Progenitor cell of endocrine pancreas (in vitro differentiated cells): Measurements from ENCODE around the gene GABBR2. TPM values are rescaled to one million over a fixed set of nuclear protein-coding genes. Genes with fewer than 3 reads are reported as not detected.

Experiments used
- DNase-seq: peaks from one replicate; pipeline ENCODE4 v3.0.0; 2021; ENCODE audit warnings: low spot score; ENCODE audit not compliant: unreplicated experiment
- H3K27ac Mint-ChIP-seq: 2 replicates; pipeline ENCODE4 v1.8.0; 2021; ENCODE audit warnings: mild to moderate bottlenecking, moderate library complexity, mixed read lengths
- H3K27me3 Mint-ChIP-seq: 2 replicates; pipeline ENCODE4 v1.8.0; 2021; ENCODE audit warnings: mixed read lengths
- H3K36me3 Mint-ChIP-seq: 2 replicates; pipeline ENCODE4 v1.8.0; 2022; ENCODE audit warnings: mixed read lengths; ENCODE audit not compliant: insufficient read depth
- H3K4me1 Mint-ChIP-seq: 2 replicates; pipeline ENCODE4 v1.8.0; 2021; ENCODE audit warnings: low read depth, mixed read lengths
- H3K4me3 Mint-ChIP-seq: 2 replicates; pipeline ENCODE4 v1.8.0; 2021; ENCODE audit warnings: low read depth, mild to moderate bottlenecking, moderate library complexity, mixed read lengths
- H3K9me3 Mint-ChIP-seq: 2 replicates; pipeline ENCODE4 v1.8.0; 2021; ENCODE audit warnings: low read depth, mixed read lengths
- total RNA-seq: library from RNA; stranded (reverse); gene quantifications from 2 replicates; pipeline ENCODE4 v1.2.1, GENCODE V29; 2021
- TF ChIP-seq, protein P1 (sequence below): fragments of 200-600 bp; sonication (generic); IDR thresholded peaks from one replicate; pipeline ENCODE4 v1.5.0; 2021; ENCODE audit warnings: antibody characterized with exemption, mild to moderate bottlenecking; ENCODE audit not compliant: unreplicated experiment

GABBR2 gene
- total RNA-seq, 1 donor from 2014 or later, result 0.84 TPM

DNA sequence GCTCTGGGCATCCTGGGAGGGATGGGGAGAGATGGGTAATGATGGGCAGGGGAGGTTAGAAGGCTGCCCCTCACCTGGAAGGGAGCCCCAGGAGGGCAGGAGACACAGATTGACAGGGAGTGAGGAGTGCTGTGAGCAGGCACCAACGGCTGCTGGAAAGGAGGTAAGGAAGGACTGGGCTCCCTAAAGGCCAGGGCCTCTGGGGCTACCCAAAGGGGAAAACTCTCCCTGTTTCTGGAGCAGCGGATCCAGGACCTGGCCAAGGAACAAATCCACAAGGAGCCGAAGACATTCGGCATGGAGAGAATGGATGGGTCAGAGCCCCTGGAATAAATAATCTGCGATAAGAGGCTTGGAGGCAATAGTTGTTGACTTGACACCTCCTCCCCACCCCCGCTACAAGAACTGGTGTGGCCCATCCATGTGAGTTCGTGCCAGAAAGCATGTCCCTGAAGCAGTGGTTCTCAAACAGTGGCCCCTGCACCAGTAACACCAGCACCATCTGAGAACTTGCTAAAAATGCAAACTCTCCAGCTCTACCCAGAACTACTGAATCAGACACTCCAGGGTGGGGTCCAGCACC lies 208.3 kb downstream of the GABBR2 start:
- no peak overlapping the region for H3K27ac Mint-ChIP-seq
- peaks cover 2% of the 10 kb centered on the region for H3K4me1 Mint-ChIP-seq
- TF ChIP-seq, protein P1, sequence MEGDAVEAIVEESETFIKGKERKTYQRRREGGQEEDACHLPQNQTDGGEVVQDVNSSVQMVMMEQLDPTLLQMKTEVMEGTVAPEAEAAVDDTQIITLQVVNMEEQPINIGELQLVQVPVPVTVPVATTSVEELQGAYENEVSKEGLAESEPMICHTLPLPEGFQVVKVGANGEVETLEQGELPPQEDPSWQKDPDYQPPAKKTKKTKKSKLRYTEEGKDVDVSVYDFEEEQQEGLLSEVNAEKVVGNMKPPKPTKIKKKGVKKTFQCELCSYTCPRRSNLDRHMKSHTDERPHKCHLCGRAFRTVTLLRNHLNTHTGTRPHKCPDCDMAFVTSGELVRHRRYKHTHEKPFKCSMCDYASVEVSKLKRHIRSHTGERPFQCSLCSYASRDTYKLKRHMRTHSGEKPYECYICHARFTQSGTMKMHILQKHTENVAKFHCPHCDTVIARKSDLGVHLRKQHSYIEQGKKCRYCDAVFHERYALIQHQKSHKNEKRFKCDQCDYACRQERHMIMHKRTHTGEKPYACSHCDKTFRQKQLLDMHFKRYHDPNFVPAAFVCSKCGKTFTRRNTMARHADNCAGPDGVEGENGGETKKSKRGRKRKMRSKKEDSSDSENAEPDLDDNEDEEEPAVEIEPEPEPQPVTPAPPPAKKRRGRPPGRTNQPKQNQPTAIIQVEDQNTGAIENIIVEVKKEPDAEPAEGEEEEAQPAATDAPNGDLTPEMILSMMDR, result no peak
- no peak overlapping the region for H3K4me3 Mint-ChIP-seq
- no peaks in the 10 kb centered on the region for H3K9me3 Mint-ChIP-seq
- H3K27me3 Mint-ChIP-seq, result peaks cover 12% of the 10 kb centered on the region
- DNase-seq, result no peak
- H3K36me3 Mint-ChIP-seq, result no peaks in the 10 kb centered on the region

DNA sequence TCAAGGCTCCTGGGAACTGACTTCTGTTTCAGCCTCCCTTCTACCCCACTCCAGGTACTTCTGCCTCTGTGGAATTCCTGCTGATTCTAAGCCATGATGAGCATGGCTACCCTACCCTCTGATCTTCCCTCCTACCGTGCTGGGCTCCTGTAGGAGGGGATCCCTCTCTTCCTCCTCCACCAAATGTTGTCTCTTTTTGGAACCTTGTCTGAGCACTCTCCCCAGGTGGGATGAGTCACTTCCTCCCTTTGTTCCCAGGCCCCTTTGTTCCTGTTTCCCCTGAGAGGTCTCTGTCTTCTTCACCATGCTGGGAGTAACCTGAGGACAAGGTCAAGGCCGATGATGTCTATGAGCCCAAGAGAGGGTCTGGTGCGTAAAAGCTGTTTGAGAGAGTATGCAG lies 213.2 kb downstream of the GABBR2 start:
- Mint-ChIP-seq H3K36me3 (no peaks in the 10 kb centered on the region), H3K9me3 (peaks cover 6% of the 10 kb centered on the region), H3K4me3 (no peak overlapping the region), H3K27ac (no peak overlapping the region), H3K27me3 (no peaks in the 10 kb centered on the region), H3K4me1 (peaks cover 11% of the 10 kb centered on the region)
- DNase-seq, result no peak
- TF ChIP-seq, protein P1, result no peak

DNA sequence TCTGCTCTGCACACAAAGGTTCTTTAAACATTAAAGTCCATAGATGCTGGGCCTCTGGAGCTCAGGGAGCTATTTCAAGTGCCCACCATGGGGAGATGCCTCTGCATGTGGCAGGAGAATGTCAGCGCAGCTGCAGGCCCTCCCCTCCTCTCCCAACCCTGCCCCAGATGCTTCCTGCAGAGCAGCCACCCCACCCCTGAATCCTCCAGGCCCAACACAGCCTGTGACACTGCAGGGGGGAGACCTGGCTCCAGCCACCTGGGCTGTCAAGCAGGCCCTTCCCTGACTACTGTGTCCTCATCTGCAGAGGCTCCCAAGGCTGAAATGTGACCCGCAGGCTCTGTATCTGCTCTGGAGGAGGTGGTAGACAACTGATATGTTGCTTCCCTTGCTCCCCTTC lies 213.9 kb downstream of the GABBR2 start:
- Mint-ChIP-seq H3K36me3 (no peaks in the 10 kb centered on the region), H3K4me1 (peaks cover 11% of the 10 kb centered on the region), H3K27ac (no peak overlapping the region), H3K4me3 (no peak overlapping the region), H3K9me3 (peaks cover 6% of the 10 kb centered on the region), H3K27me3 (no peaks in the 10 kb centered on the region)
- TF ChIP-seq, protein P1, result no peak
- no peak for DNase-seq

DNA sequence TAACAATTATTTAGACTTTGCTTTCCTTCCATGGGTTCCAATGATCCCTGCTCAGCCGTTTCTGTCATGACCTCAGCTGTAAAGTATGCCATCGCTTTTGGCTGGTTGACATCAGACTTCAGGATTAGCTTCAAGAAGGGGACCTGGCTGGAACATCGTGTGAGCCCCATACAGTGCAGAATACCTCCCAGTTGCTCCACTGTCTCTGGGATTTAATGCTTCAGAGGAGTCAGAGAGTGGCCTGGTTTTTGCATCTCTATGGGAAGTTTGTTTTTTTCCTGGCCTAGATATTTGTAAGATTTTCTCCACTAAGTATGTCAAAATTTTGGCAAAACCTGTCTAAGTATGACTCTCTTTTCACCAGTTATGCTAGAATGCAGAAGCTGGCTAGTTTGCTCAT lies 216.9 kb downstream of the GABBR2 start:
- DNase-seq, result no peak
- H3K9me3 Mint-ChIP-seq, result peaks cover 6% of the 10 kb centered on the region
- no peaks in the 10 kb centered on the region for H3K36me3 Mint-ChIP-seq
- TF ChIP-seq, protein P1, result no peak
- H3K4me3 Mint-ChIP-seq, result no peak overlapping the region
- no peaks in the 10 kb centered on the region for H3K27me3 Mint-ChIP-seq
- H3K4me1 Mint-ChIP-seq, result peaks cover 11% of the 10 kb centered on the region
- H3K27ac Mint-ChIP-seq, result no peak overlapping the region

DNA sequence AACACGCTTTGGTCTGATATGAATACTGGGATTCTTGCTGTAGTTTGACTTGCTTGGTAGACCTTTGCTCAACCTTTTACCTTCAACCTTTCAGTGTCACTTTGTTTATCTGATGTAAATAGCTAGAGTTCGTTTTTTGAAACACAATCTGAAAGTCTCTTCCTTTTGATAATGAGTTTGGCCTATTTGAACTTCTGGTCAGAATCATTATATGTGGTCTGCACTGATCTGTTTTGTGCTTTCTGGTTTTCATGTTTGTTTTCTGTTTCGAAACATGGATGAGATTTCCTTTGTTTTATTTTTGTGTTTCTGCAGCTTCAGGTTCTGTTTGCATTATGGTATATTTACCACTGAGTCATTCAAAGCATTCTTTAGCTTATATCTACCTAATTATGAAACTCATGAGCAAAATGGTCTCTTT lies 217.5 kb downstream of the GABBR2 start:
- no peak for DNase-seq
- TF ChIP-seq, protein P1, result no peak
- Mint-ChIP-seq H3K27me3 (no peaks in the 10 kb centered on the region), H3K36me3 (no peaks in the 10 kb centered on the region), H3K4me1 (peaks cover 11% of the 10 kb centered on the region), H3K9me3 (peaks cover 6% of the 10 kb centered on the region), H3K27ac (no peak overlapping the region), H3K4me3 (no peak overlapping the region)
